H1 (cell line): ENCODE results near the gene HTRA1. TPM values are rescaled to one million over a fixed set of nuclear protein-coding genes. Genes with fewer than 3 reads are reported as not detected.

Experiments used
- CHD7 ChIP-seq: fragments of 300-600 bp; sonication (generic); IDR thresholded peaks from 2 replicates; pipeline ENCODE4 v1.7.1; 2012; ENCODE audit warnings: low read length, moderate library complexity, mild to moderate bottlenecking, inconsistent platforms; ENCODE audit not compliant: insufficient replicate concordance
- polyA plus RNA-seq, 7 experiments: library from polyadenylated mRNA; depleted of rRNA in 3 of 7; stranded (reverse) in 5 of 7; unstranded in 2 of 7; fragments of >200 nt in 5 of 7; fragments of 200-250 nt in 2 of 7; gene quantifications; 1 replicate in 5 of 7; 2 replicates in 1 of 7; 4 replicates in 1 of 7; pipeline versions ENCODE4 v1.2.1 to v1.2.3, GENCODE V29; 2011 to 2013; ENCODE audit warnings: missing spikeins in 2 of 7, mixed read lengths in 2 of 7
- total RNA-seq: library from RNA; stranded (reverse); fragmentation: NEBNext Ultra II Directional; extraction: Animal tissue kit (Norgen Biotek cat#: 25700); gene quantifications from 2 replicates; pipeline ENCODE4 v1.2.1, GENCODE V29; 2021

Gene HTRA1
- total and polyA plus RNA-seq, 2 of the 8 experiments (the other 6 are each of a cell fraction or from before 2014, with no cell fraction given), result 15.8 to 20.1 TPM

- TF ChIP-seq CHD7, result no peak
Measured at GRCh38 chr10:122464586-122464985, 3.2 kb downstream of the HTRA1 start (continued).
